Smooth muscle cell (in vitro differentiated cells): ENCODE results near the gene APH1B. TPM values are rescaled to one million over a fixed set of nuclear protein-coding genes. Genes with fewer than 3 reads are reported as not detected.
"Not testable (repeated sequence)": the region's sequence is repeated elsewhere in the genome, so short reads cannot be mapped to it uniquely, and the experiment has no call there.

Experiments
- DNase-seq: peaks from one replicate; lab custom pipeline; 2025; ENCODE audit not compliant: unreplicated experiment; lab: John Stamatoyannopoulos, UW
- H2AFZ ChIP-seq: fragments of 200-600 bp; sonication (generic); 2 replicates; pipeline ENCODE4 v1.6.0; 2016; ENCODE audit warnings: antibody characterized with exemption, low read depth, mild to moderate bottlenecking
- H3F3A ChIP-seq: fragments of 200-600 bp; sonication (generic); 2 replicates; pipeline ENCODE4 v1.6.0; 2017; ENCODE audit warnings: antibody characterized with exemption, low read depth
- H3K27ac ChIP-seq: fragments of 200-600 bp; sonication (generic); 2 replicates; pipeline ENCODE4 v1.5.1; 2016; ENCODE audit warnings: low read depth, mild to moderate bottlenecking
- H3K27me3 ChIP-seq: fragments of 200-600 bp; sonication (generic); 2 replicates; pipeline ENCODE4 v1.6.1; 2016; ENCODE audit warnings: low read depth, mild to moderate bottlenecking
- H3K36me3 ChIP-seq: fragments of 200-600 bp; sonication (generic); 2 replicates; pipeline ENCODE4 v1.5.1; 2016; ENCODE audit warnings: low read depth
- H3K4me1 ChIP-seq: fragments of 200-600 bp; sonication (generic); 2 replicates; pipeline ENCODE4 v1.5.1; 2016; ENCODE audit warnings: low read depth
- H3K4me2 ChIP-seq: fragments of 200-600 bp; sonication (generic); 2 replicates; pipeline ENCODE4 v1.6.0; 2016; ENCODE audit warnings: mild to moderate bottlenecking
- H3K4me3 ChIP-seq: fragments of 200-600 bp; sonication (generic); 2 replicates; pipeline ENCODE4 v1.5.1; 2016; ENCODE audit warnings: mild to moderate bottlenecking
- H3K79me2 ChIP-seq: fragments of 200-600 bp; sonication (generic); 2 replicates; pipeline ENCODE4 v1.6.0; 2016; ENCODE audit warnings: low read depth, mild to moderate bottlenecking
- H3K9ac ChIP-seq: fragments of 200-600 bp; sonication (generic); 2 replicates; pipeline ENCODE4 v1.6.0; 2016; ENCODE audit warnings: low read depth
- H3K9me3 ChIP-seq: fragments of 200-600 bp; sonication (generic); replicated peaks from 2 replicates; pipeline ENCODE4 v1.5.1; 2016; ENCODE audit warnings: low read depth
- H4K20me1 ChIP-seq: fragments of 200-600 bp; sonication (generic); 2 replicates; pipeline ENCODE4 v1.6.0; 2016; ENCODE audit warnings: low read depth
- WGBS: methylation state at CpG from one replicate; pipeline ENCODE4 v1.1.7; 2016; ENCODE audit warnings: low lambda C conversion rate; 5-methylcytosine and 5-hydroxymethylcytosine counted together
- polyA plus RNA-seq: library from polyadenylated mRNA; unstranded; fragments of >200 nt; fragmentation: Nextera tagmentation; extraction: Ambion mirVana; gene quantifications from 2 replicates; pipeline ENCODE4 v1.2.1, GENCODE V29; 2016
- total RNA-seq: library from RNA; depleted of rRNA; stranded (reverse); fragments of >200 nt; gene quantifications from 2 replicates; pipeline ENCODE4 v1.2.3, GENCODE V29; 2014
- TF ChIP-seq, protein P1 (sequence below): fragments of 200-600 bp; sonication (generic); IDR thresholded peaks from 2 replicates; pipeline ENCODE4 v1.5.1; 2017; ENCODE audit warnings: borderline replicate concordance, mild to moderate bottlenecking, antibody characterized with exemption; ENCODE audit not compliant: insufficient read depth, poor library complexity, severe bottlenecking

The APH1B gene
- total and polyA plus RNA-seq, 2 experiments from 2014 or later: 14.3 to 15.5 TPM

- Histone ChIP-seq H3K4me1 (peaks cover 15% of the 10 kb centered on the region), H3K27me3 (no peaks in the 10 kb centered on the region), H3K36me3 (no peaks in the 10 kb centered on the region), H3K79me2 (peaks cover 16% of the 10 kb centered on the region), H2AFZ (no peak overlapping the region), H3K9me3 (no peaks in the 10 kb centered on the region), H4K20me1 (peaks cover 34% of the 10 kb centered on the region), H3K27ac (no peak overlapping the region), H3K4me3 (no peak overlapping the region), H3K9ac (no peak overlapping the region), H3K4me2 (no peak overlapping the region), H3F3A (peaks cover 10% of the 10 kb centered on the region)
- TF ChIP-seq, protein P1, sequence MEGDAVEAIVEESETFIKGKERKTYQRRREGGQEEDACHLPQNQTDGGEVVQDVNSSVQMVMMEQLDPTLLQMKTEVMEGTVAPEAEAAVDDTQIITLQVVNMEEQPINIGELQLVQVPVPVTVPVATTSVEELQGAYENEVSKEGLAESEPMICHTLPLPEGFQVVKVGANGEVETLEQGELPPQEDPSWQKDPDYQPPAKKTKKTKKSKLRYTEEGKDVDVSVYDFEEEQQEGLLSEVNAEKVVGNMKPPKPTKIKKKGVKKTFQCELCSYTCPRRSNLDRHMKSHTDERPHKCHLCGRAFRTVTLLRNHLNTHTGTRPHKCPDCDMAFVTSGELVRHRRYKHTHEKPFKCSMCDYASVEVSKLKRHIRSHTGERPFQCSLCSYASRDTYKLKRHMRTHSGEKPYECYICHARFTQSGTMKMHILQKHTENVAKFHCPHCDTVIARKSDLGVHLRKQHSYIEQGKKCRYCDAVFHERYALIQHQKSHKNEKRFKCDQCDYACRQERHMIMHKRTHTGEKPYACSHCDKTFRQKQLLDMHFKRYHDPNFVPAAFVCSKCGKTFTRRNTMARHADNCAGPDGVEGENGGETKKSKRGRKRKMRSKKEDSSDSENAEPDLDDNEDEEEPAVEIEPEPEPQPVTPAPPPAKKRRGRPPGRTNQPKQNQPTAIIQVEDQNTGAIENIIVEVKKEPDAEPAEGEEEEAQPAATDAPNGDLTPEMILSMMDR: no peak
- DNase-seq: no peak
Observed at GRCh38 chr15:63236272-63236671, 41.1 kb upstream of the APH1B start.

- 87% methylated on average over 1 of the region's 1 CpG for WGBS
- H3K4me1 ChIP-seq: peaks cover 15% of the 10 kb centered on the region
Observed at GRCh38 chr15:63237086-63237485, 40.3 kb upstream of the APH1B start.

GRCh38 chr15:63238171-63238570 lies 39.2 kb upstream of the APH1B start:
- H3K9me3 ChIP-seq: no peaks in the 10 kb centered on the region
- H3F3A ChIP-seq: peaks cover 10% of the 10 kb centered on the region
- peak overlapping the region; percentile 21 for H3K4me2 ChIP-seq
- peak overlapping the region; percentile 37 for H3K27ac ChIP-seq
- no peaks in the 10 kb centered on the region for H3K36me3 ChIP-seq
- TF ChIP-seq, protein P1: no peak
- H2AFZ ChIP-seq: no peak overlapping the region
- H3K9ac ChIP-seq: no peak overlapping the region
- H3K4me3 ChIP-seq: no peak overlapping the region
- H3K27me3 ChIP-seq: no peaks in the 10 kb centered on the region
- DNase-seq: no peak
- H3K79me2 ChIP-seq: peaks cover 17% of the 10 kb centered on the region
- H3K4me1 ChIP-seq: peaks cover 15% of the 10 kb centered on the region
- H4K20me1 ChIP-seq: peaks cover 34% of the 10 kb centered on the region

More at GRCh38 chr15:63237086-63237485, 40.3 kb upstream of the APH1B start:
- Histone ChIP-seq H3F3A (peaks cover 10% of the 10 kb centered on the region), H3K79me2 (peaks cover 17% of the 10 kb centered on the region), H4K20me1 (peaks cover 34% of the 10 kb centered on the region)
- not testable (repeated sequence) for H3K27ac ChIP-seq, H3K4me3 ChIP-seq, DNase-seq, H3K4me2 ChIP-seq, H3K9me3 ChIP-seq, H3K27me3 ChIP-seq, H3K9ac ChIP-seq, H2AFZ ChIP-seq, H3K36me3 ChIP-seq

GRCh38 chr15:63238796-63239195 lies 38.6 kb upstream of the APH1B start:
- Histone ChIP-seq H3K36me3 (no peaks in the 10 kb centered on the region), H3K9me3 (no peaks in the 10 kb centered on the region), H3K4me3 (no peak overlapping the region), H3K79me2 (peaks cover 20% of the 10 kb centered on the region), H3K27me3 (no peaks in the 10 kb centered on the region), H3F3A (peaks cover 13% of the 10 kb centered on the region), H4K20me1 (peaks cover 31% of the 10 kb centered on the region), H3K27ac (peak overlapping the region; percentile 37), H2AFZ (no peak overlapping the region), H3K4me2 (peak overlapping the region; percentile 42), H3K9ac (no peak overlapping the region), H3K4me1 (peaks cover 9% of the 10 kb centered on the region)
- TF ChIP-seq, protein P1: no peak
- whole genome bisulfite sequencing: 4% methylated on average over 1 of the region's 1 CpG
- no peak for DNase-seq
